OCI-LY7 (cell line): Measurements from ENCODE around the gene ADARB2.

Experiments
- EZH2phosphoT487 ChIP-seq: fragments of 200-600 bp; sonication (generic); IDR thresholded peaks from 2 replicates; pipeline ENCODE4 v1.6.1; 2018; ENCODE audit warnings: low read depth, borderline replicate concordance, mild to moderate bottlenecking, mixed run types, antibody characterized with exemption, low read length, moderate library complexity, mixed read lengths
- TF ChIP-seq, protein P1 (sequence below): fragments of 200-600 bp; sonication (generic); conservative IDR thresholded peaks from 2 replicates; pipeline ENCODE4 v1.5.1; 2014; ENCODE audit warnings: mild to moderate bottlenecking, antibody characterized with exemption, low read length, moderate library complexity, mixed read lengths

- TF ChIP-seq, protein P1, sequence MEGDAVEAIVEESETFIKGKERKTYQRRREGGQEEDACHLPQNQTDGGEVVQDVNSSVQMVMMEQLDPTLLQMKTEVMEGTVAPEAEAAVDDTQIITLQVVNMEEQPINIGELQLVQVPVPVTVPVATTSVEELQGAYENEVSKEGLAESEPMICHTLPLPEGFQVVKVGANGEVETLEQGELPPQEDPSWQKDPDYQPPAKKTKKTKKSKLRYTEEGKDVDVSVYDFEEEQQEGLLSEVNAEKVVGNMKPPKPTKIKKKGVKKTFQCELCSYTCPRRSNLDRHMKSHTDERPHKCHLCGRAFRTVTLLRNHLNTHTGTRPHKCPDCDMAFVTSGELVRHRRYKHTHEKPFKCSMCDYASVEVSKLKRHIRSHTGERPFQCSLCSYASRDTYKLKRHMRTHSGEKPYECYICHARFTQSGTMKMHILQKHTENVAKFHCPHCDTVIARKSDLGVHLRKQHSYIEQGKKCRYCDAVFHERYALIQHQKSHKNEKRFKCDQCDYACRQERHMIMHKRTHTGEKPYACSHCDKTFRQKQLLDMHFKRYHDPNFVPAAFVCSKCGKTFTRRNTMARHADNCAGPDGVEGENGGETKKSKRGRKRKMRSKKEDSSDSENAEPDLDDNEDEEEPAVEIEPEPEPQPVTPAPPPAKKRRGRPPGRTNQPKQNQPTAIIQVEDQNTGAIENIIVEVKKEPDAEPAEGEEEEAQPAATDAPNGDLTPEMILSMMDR = no peak
- no peak for TF ChIP-seq EZH2phosphoT487
These were observed 103.5 kb downstream of the ADARB2 start for GRCh38 chr10:1633783-1634182.
